Mucosa of rectum (tissue), 2 donors: Measurements from ENCODE around the gene TMEM185B.
"Not testable (repeated sequence)": the region's sequence is repeated elsewhere in the genome, so short reads cannot be mapped to it uniquely, and the experiment has no call there.

Source experiments
- H3K27ac ChIP-seq, 2 donors: one replicate each; pipeline ENCODE4 v1.7.0; 2013; ENCODE audit warnings: inconsistent platforms in 2 of 2, low read depth in 2 of 2, low read length in 2 of 2
- H3K27me3 ChIP-seq, 2 donors: one replicate each; pipeline ENCODE4 v1.7.0; 2013; ENCODE audit warnings: low read length in 2 of 2; ENCODE audit not compliant: control insufficient read depth in 2 of 2, insufficient read depth in 2 of 2
- H3K36me3 ChIP-seq, 2 donors: one replicate each; pipeline ENCODE4 v1.7.0; 2013; ENCODE audit warnings: low read length in 2 of 2; ENCODE audit not compliant: control insufficient read depth in 2 of 2, insufficient read depth in 2 of 2
- H3K4me1 ChIP-seq, 2 donors: one replicate each; pipeline ENCODE4 v1.7.0; 2013; ENCODE audit warnings: low read length in 2 of 2, mild to moderate bottlenecking in 1 of 2; ENCODE audit not compliant: control insufficient read depth in 2 of 2, insufficient read depth in 2 of 2
- H3K4me3 ChIP-seq, 2 donors: one replicate each; pipeline ENCODE4 v1.7.0; 2013; ENCODE audit warnings: low read length in 2 of 2
- H3K9ac ChIP-seq, 2 donors: one replicate each; pipeline ENCODE4 v1.7.0; 2013; ENCODE audit warnings: low read length in 2 of 2, low read depth in 1 of 2, mild to moderate bottlenecking in 1 of 2
- H3K9me3 ChIP-seq, 2 donors: one replicate each; pipeline ENCODE4 v1.7.0; 2013; ENCODE audit warnings: low read length in 2 of 2; ENCODE audit not compliant: control insufficient read depth in 2 of 2
- donor health status: healthy.
- donor health status: Normal muscosa, but diverticular disease.

The TMEM185B gene

GRCh38 chr2:120260736-120261135, 37.5 kb upstream of the TMEM185B start:
- Histone ChIP-seq H3K4me1 (peaks cover 0 to 4% of the 10 kb centered on the region in 2 donors), H3K9me3 (no peaks in the 10 kb centered on the region), H3K36me3 (no peaks in the 10 kb centered on the region), H3K4me3 (no peak overlapping the region), H3K27me3 (no peaks in the 10 kb centered on the region), H3K27ac (no peak overlapping the region), H3K9ac (no peak overlapping the region)

DNA sequence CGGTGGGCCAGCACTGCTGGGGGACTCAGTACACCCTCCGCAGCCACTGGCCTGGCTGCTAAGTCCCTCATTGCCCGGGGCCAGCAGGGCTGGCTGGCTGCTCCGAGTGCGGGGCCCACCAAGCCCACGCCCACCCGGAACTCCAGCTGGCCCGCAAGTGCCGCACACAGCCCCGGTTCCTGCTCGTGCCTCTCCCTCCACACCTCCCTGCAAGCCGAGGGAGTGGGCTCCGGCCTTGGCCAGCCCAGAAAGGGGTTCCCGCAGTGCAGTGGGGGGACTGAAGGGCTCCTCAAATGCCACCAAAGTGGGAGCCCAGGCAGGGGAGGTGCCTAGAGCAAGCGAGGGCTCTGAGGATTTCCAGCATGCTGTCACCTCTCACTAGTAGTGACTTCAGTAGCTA, 36.7 kb upstream of the TMEM185B start:
- not testable (repeated sequence) for H3K9ac ChIP-seq, H3K9me3 ChIP-seq, H3K27ac ChIP-seq, H3K4me3 ChIP-seq, H3K36me3 ChIP-seq, H3K27me3 ChIP-seq, H3K4me1 ChIP-seq

GRCh38 chr2:120258196-120258595, 35.0 kb upstream of the TMEM185B start:
- no peak overlapping the region for H3K4me3 ChIP-seq

DNA sequence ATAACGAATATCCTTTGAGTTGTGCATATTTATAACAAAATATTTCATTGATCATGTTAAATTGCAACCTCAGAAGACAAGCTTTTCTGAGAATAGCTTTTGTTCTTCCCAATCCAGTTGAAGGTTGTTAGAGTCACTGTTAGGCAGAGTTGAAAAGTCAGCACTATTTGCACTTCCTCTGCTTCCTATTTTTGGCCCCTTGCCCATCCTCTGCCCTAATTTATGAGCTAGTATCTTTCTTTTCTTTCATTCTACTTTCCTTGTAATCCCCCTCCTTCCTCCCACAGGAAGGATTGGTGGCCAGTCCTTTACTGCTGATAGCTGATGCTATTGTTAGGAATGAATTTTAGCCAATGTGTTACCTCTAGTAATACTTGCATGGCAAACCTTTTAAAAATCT, 34.3 kb upstream of the TMEM185B start:
- H3K36me3 ChIP-seq: no peaks in the 10 kb centered on the region
- no peak overlapping the region for H3K27ac ChIP-seq
- H3K9me3 ChIP-seq: no peaks in the 10 kb centered on the region
- H3K4me1 ChIP-seq: peaks cover 11 to 15% of the 10 kb centered on the region in 2 donors
- no peak overlapping the region for H3K9ac ChIP-seq
- no peak overlapping the region for H3K4me3 ChIP-seq
- no peaks in the 10 kb centered on the region for H3K27me3 ChIP-seq

More at GRCh38 chr2:120258196-120258595, 35.0 kb upstream of the TMEM185B start:
- no peak overlapping the region for H3K9ac ChIP-seq
- H3K4me1 ChIP-seq: peaks cover 11 to 15% of the 10 kb centered on the region in 2 donors
- H3K9me3 ChIP-seq: no peaks in the 10 kb centered on the region
- H3K27ac ChIP-seq: no peak overlapping the region
- H3K27me3 ChIP-seq: no peaks in the 10 kb centered on the region
- no peaks in the 10 kb centered on the region for H3K36me3 ChIP-seq

DNA sequence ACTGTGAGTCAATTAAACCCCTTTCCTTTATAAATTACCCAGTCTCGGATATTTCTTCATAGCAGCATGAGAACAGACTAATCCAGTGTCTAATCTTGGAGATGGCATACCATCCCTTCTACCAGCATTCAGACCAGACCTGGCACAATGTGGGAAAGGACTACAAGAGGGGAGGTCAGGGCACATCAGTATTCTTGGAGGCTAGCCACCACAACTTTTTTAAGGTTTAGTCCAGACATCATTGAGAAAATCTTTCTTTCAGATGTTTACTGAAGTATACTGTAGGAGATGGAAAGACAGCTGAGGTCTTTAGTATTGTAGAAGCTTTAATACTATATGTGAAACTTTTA, 33.4 kb upstream of the TMEM185B start:
- no peaks in the 10 kb centered on the region for H3K36me3 ChIP-seq
- no peaks in the 10 kb centered on the region for H3K27me3 ChIP-seq
- H3K9ac ChIP-seq: no peak overlapping the region
- H3K27ac ChIP-seq: no peak overlapping the region
- H3K4me1 ChIP-seq: peaks cover 17 to 21% of the 10 kb centered on the region in 2 donors
- H3K9me3 ChIP-seq: no peaks in the 10 kb centered on the region
- no peak overlapping the region for H3K4me3 ChIP-seq

- Histone ChIP-seq H3K4me3 (no peak overlapping the region), H3K36me3 (no peaks in the 10 kb centered on the region), H3K9ac (no peak overlapping the region), H3K27ac (no peak overlapping the region), H3K9me3 (no peaks in the 10 kb centered on the region), H3K4me1 (peaks cover 18 to 22% of the 10 kb centered on the region in 2 donors), H3K27me3 (no peaks in the 10 kb centered on the region)
Observed at GRCh38 chr2:120255986-120256650, 32.9 kb upstream of the TMEM185B start.

- Histone ChIP-seq H3K9ac (no peak overlapping the region), H3K27ac (no peak overlapping the region), H3K4me3 (peak overlapping the region in 1 of 2 donors; percentile 38), H3K9me3 (no peaks in the 10 kb centered on the region), H3K4me1 (peaks cover 18 to 22% of the 10 kb centered on the region in 2 donors), H3K36me3 (no peaks in the 10 kb centered on the region), H3K27me3 (no peaks in the 10 kb centered on the region)
Observed at GRCh38 chr2:120255071-120255470, 31.9 kb upstream of the TMEM185B start.

DNA sequence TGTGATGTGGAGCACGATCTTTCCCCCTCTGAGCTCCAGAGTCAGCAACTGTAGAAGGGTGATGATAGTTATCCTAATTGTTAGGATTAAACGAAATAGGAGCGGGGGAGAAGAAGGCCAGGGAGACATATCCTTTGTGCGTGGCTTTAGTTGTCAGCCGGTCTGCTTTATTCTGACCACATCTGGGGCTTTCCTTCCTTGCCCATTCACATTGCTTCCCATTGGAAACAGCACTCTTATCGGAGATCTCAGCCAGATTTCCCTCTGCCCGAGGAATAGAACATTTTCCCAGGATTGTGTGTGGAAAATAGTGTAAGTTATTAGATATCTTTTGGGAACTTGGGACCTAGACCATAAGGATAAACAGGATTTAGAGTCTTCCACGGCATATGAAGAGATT, 31.0 kb upstream of the TMEM185B start:
- peaks cover 18 to 22% of the 10 kb centered on the region in 2 donors for H3K4me1 ChIP-seq
- no peaks in the 10 kb centered on the region for H3K27me3 ChIP-seq
- H3K36me3 ChIP-seq: no peaks in the 10 kb centered on the region
- H3K27ac ChIP-seq: no peak overlapping the region
- no peaks in the 10 kb centered on the region for H3K9me3 ChIP-seq
- peak overlapping the region; percentile 89 to 93 for H3K4me3 ChIP-seq
- H3K9ac ChIP-seq: no peak overlapping the region

DNA sequence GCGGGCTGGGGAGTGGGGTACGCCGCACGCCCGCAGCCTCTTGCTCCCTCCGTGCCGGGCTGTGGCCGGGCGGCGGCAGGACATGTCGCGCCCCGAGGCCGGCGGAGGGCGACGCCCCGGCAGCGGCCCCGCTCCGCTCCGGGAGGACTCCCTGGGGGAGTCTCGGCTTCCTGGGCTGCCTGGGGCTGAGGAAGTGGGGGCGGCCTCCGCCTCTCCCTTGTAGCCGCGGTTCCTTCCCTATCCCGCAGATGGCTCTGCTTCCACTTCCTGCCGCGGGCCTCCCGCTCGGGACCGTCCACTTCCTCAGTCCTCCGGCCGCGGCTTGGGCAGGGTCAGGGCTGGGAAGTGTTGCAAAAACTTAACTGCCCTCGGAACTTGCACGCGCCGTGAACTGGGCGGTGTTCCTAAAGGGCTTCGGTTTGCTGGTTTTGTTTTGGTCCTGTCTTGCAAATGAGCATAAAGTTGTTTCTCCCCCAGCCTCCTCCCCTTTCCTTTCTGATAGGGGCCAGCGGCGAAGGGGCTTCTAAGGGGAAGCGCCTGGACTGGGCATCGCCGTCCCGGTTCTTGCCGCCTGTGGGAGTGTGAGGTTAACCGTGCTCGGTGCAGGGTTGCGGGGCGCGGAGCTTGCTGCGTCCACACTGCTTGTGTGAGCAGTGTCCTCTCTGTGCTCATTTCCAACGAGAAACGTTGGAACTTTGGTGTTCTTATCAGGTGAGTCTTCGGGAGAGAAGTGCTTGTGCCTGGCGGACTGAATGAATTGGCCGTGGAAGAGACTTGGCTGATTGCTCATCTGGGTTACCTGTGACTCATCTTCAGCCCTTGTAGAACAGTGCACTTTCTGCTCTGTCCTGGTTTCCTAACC, 30.1 kb upstream of the TMEM185B start:
- peak overlapping the region; percentile 87 to 88 for H3K27ac ChIP-seq
- peaks cover 18 to 22% of the 10 kb centered on the region in 2 donors for H3K4me1 ChIP-seq
- peak overlapping the region; percentile 89 to 93 for H3K4me3 ChIP-seq
- no peaks in the 10 kb centered on the region for H3K27me3 ChIP-seq
- H3K36me3 ChIP-seq: no peaks in the 10 kb centered on the region
- H3K9me3 ChIP-seq: no peaks in the 10 kb centered on the region
- peak overlapping the region; percentile 85 to 92 for H3K9ac ChIP-seq

DNA sequence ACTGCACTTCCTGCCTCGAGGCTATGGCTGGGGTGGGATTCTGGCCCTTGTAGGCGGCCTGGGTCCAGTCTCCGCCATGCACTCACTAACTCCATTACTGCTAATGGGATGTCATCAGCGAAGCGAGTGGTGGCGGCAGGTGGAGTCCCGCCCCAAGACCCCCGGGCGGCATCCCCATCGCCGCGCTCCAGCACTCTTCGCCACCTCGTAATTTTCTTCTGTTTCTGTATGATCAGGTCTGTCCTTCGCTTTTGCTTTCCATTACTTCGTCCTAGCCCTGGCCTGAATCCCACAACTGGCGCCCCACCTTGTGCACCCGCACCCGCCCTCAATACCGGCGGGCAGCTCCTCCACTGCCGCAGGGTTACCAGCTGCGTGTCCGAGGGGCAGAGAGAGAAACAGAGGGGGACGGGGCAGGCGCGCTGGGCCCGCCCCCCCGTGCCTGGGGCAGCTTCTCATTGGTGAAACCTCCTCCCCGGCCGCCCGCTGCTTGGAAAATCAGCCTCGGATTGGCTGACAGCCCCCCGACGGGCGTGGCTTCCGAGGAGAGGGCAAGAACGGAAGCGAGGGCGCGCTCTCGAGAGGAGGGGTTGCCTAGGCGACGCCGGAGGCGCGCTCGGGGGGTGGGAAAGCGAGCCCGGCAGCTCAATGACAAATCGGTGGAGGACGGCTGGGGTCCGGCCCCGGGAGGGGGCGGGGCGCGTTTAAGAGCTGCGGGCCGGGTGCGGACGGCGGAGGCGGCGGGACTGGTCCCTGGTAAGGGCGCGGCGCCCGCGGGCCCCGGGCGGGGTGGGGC, 29.2 kb upstream of the TMEM185B start, which contains the start of gene RALB:
RALB (plus strand) TSS at position 628 of the 796 bp plus-strand sequence. CDS start 25,813 bp downstream, outside the sequence.
- peak within 1 kb of the TSS; percentile 89 to 93 for H3K4me3 ChIP-seq
- peaks cover 18% of the 10 kb centered on the region in 2 donors for H3K4me1 ChIP-seq
- no peaks in the 10 kb centered on the region for H3K9me3 ChIP-seq
- H3K27ac ChIP-seq: peak within 1 kb of the TSS; percentile 87 to 88
- no peaks in the 10 kb centered on the region for H3K27me3 ChIP-seq
- no peaks in the 10 kb centered on the region for H3K36me3 ChIP-seq
- H3K9ac ChIP-seq: peak within 1 kb of the TSS; percentile 85 to 92
